AG09319 (cell line): ENCODE measurements around the gene EFHC2.
"Not testable (repeated sequence)": the region's sequence is repeated elsewhere in the genome, so short reads cannot be mapped to it uniquely, and the experiment has no call there.

Source experiments
- DNase-seq: peaks from one replicate; pipeline ENCODE4 v3.0.0-alpha.2; 2010; ENCODE audit warnings: low read depth; ENCODE audit errors: extremely low read depth
- CTCF ChIP-seq: IDR thresholded peaks from 2 replicates; pipeline ENCODE4 v1.5.1; 2011; ENCODE audit warnings: low read depth, mild to moderate bottlenecking, inconsistent platforms, low read length, moderate library complexity

EFHC2 gene

GRCh38 chrX:44267861-44268260 is 75.6 kb downstream of the EFHC2 start:
- TF ChIP-seq CTCF: no peak
- no peak for DNase-seq

- no peak for DNase-seq
- no peak for TF ChIP-seq CTCF
These were observed 76.4 kb downstream of the EFHC2 start for GRCh38 chrX:44267116-44267515.

- TF ChIP-seq CTCF: no peak
- DNase-seq: no peak
These were observed 77.9 kb downstream of the EFHC2 start for GRCh38 chrX:44265559-44265958.

GRCh38 chrX:44264936-44265335 is 78.5 kb downstream of the EFHC2 start:
- no peak for DNase-seq
- TF ChIP-seq CTCF: no peak

GRCh38 chrX:44261286-44261685 is 82.2 kb downstream of the EFHC2 start:
- DNase-seq: no peak
- no peak for TF ChIP-seq CTCF

- no peak for TF ChIP-seq CTCF
- DNase-seq: no peak
These were observed 82.9 kb downstream of the EFHC2 start for GRCh38 chrX:44260609-44261008.

GRCh38 chrX:44255742-44256141 is 87.7 kb downstream of the EFHC2 start:
- DNase-seq: not testable (repeated sequence)

GRCh38 chrX:44253575-44253942 is 89.9 kb downstream of the EFHC2 start:
- no peak for DNase-seq
- TF ChIP-seq CTCF: no peak

- DNase-seq: peak; percentile 5
These were observed 90.5 kb downstream of the EFHC2 start for GRCh38 chrX:44252688-44253574.
